GM19035 (cell line): ENCODE measurements around the gene MDM4.
"Not testable (repeated sequence)": the region's sequence is repeated elsewhere in the genome, so short reads cannot be mapped to it uniquely, and the experiment has no call there.

ENCODE experiments used
- ATAC-seq: cut with Tn5 transposase; IDR thresholded peaks from one replicate; pipeline ENCODE4 v1.9.1; 2021; ENCODE audit not compliant: unreplicated experiment

MDM4 gene, protein sequence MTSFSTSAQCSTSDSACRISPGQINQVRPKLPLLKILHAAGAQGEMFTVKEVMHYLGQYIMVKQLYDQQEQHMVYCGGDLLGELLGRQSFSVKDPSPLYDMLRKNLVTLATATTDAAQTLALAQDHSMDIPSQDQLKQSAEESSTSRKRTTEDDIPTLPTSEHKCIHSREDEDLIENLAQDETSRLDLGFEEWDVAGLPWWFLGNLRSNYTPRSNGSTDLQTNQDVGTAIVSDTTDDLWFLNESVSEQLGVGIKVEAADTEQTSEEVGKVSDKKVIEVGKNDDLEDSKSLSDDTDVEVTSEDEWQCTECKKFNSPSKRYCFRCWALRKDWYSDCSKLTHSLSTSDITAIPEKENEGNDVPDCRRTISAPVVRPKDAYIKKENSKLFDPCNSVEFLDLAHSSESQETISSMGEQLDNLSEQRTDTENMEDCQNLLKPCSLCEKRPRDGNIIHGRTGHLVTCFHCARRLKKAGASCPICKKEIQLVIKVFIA

DNA sequence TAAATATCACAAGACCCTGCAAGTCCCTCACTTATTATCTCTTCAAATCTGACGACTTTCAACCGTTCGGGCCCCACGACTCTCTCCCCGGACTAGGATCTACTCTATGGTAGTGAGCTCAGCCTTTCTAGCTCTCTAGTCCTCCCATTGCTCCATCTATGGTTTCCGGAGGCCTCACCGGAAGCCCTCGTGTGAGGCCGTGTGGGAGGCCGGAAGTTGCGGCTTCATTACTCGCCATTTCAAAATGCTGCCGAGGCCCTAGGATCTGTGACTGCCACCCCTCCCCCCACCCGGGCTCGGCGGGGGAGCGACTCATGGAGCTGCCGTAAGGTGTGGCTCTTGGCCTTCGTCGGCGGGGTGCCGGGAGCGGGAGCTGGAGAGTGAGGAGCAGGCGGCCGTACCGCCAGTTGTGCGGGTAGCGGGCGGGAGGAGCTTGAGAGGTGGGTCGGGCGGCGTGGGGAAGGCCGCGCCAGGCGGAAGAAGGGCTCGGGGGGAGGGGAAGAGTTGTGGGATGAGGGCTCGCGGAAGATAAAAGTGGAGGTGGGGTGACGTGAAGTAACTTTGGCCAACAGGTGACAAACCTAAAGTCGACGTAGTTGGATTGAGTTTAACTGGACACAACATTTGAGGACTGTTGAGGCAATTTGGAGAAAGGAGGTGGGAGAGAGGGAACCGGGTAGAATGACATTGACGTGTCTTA, at the start of gene MDM4:
MDM4 (plus strand) TSS at position 227 of the 700 bp plus-strand sequence. CDS start 9,113 bp downstream, outside the sequence.
- ATAC-seq: peak; percentile 73

DNA sequence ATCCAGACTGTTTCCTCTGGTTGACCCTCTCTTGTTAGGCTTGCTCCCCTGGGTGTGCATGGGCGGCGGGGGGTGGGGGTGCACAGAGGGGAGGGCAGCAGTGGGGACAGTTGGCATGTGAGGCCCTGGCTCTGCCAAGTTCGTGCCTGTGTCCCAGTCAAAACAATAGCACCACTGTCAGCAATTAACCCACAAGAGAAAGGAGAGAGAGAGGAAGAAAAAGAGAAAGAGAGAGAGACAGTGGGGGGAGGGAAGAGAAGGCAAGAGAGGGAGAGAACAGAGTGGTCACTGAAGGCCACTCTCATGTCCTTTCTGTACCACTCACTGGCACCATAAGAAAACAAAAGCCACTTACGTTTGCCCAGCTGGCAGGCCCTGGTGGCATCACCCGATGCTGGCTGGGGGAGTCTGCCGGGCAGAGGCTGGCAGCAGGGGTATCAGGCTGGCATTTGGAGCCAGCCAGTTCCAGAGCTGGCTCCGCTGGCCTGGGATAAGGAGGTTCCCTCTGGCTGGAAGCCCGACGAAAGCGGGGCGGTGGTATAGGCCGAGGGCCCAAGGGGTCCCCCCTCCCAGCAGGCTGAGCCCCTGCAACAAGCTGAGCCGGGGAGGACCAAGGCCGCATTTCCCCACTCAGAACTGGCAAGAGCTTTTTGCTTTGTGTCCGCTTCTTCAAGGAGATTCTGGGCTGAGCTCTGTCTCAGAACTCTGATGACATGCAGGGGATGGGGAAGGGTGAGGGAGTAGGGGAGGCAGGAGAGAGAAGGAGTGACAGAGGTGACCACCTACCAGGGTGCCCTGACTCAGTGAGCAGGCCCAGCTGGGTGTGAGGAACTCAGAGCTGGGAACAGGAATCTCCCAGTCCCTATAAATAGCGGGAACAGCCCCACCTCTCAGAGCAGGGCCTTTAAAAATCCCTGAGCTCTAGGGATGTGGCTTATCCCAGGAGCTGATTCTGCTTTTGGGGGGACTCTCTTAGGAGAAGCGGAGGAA, 49.5 kb upstream of the MDM4 start:
- ATAC-seq: no peak

DNA sequence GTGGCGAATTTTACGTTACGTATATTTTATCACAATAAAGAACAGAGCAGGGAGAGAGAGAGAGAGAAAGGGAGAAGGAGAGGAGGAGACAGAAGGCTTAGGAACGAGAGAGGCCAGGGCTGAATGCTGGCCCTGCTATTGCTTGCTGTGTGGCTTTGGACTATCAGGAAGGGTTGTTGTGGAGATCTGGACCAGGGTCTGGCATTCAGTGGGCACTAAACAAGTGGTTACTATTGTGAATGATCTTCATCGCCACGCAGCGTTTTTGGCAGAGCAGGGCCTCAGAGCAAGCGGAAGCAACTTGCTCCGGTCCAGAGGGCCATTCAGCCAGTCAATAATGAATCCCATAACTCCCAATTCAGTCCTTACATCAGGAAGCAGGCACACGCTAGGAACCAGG, 48.0 kb upstream of the MDM4 start:
- no peak for ATAC-seq

DNA sequence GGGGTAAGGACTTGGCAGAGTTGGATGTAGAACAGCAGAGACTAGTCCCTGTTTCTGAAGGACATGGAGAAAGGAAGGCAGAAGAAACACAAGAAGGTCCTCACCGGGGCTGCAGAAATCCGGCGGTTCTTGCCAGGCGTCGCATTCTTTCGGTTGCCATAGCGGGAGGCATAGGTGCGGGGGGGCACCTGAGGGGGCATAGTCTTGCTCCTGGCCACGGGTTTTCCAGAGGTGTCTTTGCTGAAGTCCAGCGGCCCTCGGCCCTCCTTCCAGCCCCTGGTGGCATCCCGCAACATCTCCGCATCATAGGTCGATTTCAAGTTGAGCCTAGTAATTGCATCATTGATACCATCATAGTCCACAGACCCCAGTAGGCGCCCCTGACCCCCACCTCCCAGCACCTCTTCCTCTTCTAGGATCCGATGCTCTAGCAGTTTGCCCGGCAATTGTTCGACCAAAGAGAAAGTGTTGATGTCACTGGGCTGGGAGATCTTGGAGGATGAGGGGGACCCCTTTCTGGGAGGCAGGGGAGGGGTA, 47.4 kb upstream of the MDM4 start:
- no peak for ATAC-seq

DNA sequence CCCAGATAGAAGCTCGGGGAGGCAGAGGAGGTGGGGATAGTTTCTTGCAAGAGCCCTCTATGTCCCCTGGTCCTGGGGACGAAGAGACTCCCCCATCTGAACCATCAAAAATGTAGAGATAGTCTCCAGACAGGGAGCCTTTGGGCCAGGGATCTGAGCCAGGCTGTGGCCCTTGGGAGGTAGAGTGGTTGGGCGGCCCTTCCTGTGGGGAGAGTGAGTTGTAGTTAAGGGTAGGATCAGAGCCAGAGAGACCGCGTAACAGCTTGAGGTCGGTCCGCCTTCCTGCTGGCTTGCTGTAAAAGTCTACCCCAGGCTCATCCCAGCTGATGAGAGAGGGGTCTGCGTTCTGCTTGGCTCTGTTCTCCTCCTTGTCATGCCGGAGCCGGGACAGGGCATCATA, 46.9 kb upstream of the MDM4 start:
- no peak for ATAC-seq

DNA sequence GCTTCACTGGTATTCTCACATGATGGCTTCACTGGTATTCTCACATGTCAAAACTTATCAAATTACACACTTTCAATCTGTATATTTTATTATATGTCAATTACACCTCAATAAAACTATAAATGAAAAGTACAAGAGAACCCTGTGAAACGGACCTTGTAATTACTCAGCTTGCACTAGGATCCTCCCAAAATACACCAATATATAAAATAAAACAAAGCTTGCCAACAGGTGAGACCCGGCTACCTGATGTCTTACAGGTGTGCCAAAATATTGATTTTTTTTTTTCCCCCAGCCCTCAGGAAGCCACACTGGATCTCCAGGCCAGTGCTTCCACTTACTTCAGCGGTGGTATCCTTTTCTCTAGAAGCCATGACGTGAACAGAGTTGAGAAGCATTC, 44.5 kb upstream of the MDM4 start:
- no peak for ATAC-seq

DNA sequence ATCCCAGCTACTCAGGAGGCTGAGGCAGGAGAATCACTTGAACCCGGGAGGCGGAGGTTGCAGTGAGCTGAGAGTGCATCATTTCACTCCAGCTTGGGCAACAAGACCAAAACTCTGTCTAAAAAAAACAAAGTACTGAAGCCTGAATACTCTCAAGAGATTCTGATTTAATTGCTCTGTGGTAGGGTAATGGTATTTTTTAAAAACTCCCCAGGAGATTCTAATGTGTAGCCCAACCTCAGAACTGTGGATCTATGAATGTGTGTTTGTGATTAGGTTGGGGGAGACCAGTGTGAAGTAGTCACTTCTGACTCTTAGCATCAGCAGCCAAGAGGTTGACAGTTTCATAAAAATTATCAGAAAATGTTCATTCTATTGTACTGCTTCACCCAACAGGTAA, 43.5 kb upstream of the MDM4 start:
- no peak for ATAC-seq

DNA sequence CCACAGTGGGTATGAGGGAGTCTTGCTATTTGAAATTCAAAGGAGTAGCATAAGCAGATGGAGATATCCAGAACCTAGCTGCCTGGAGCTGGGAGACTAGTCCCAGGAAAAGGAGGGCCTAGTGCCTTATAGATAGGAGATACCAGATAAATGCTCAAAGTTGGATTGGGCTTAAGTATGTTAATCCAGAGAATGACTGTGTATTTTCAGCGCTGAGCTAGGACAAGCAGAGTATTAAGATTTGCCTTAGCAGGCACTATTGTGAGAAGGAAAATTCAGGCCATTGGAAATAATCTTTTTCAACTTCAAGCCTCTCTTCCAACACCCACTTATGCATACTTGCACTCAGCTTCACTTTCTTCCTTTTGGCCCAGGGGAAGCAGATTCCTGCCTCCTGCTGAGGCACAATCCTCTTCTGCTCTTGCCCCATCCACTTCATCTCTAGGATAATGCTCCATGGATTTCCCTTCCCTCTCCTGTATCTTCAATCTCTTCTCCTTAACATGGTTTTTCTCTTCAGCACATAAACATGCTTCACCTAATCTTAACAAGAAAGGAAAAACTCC, 42.7 kb upstream of the MDM4 start:
- ATAC-seq: no peak

DNA sequence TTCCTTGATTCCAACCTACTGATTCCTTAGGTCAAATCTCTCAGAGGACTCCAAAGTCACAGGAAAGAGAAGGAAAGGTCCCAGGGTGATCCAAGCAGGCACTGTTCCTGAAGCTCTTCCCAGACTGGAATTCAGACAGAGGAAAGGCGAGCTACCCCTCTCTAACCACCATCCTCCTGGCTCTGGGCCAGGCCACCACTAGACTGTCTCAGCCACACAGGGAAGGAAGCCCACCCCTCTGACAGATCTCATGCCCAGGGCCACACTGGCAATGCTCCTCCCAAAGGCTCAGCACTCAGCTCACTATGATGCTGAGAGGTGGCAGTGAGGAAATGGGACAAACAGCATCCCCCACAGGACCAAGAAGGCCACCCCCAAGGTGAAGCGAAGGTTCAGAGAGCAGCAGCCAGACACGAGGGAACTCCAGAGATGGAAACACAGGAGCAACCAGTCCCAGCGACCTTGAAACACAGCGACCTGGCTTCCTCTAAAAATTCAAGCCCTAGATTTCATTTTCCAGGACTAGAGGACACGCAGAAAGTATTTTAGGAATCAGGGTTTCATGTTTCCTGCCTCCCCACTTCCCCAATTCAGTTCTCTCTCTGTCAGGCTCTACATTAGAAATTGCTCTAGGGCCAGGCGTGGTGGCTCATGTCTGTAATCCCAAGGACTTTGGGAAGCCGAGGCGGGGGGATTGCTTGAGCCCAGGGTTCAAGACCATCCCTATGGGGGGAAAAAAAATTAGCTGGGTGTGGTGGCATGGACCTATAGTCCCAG, 40.4 kb upstream of the MDM4 start:
- no peak for ATAC-seq

DNA sequence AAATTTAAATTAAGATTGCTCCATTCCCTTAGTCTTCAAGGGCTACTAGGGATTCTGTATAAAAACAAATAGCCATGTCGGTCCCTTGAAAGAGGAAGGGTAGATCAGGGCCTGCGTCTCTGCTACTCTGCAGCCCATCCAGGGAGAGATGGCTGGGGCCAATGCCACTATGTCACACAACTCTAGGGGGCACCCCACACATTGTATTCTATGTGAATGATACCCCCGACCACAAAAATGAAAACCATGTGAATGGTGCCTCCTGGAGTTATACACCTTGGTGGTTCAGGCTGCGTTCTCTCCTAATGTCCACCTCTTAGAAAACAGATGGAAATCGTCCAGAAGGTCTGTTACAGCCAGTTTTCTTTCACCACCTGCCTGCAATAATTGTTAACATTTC, 39.6 kb upstream of the MDM4 start:
- ATAC-seq: no peak

DNA sequence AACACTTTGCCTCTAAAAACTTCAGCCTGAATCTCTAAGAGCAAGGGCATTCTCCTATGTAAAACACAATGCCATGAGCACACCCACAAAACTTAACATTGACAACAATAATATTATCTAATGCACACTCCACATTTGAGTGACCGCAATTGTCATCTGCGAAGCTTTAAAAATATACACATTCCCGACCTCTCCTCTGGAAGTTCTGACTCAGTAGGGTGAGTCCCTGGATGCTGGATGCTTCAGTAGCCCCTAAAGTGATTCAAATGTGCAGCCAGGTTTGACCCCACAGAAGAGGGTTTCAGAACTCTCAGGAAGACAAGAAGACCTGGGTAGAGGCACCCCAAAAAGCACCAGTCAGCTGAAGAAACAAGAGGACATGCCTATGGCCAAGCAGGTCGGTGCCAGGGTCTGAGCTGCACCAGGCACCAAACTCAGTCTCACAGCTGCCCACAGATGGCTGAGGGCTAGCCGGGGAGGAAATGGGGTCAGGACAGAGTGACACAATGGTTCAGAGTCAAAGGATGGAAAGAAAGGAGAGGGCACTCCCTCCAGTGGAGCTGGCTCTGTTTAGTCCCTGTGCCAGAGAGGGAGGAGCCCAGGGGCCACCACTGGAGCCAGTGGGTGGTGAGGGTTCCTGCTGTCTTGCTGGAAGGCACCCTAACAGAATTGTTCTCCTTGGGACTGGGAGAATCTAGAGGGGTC, 39.0 kb upstream of the MDM4 start:
- no peak for ATAC-seq

DNA sequence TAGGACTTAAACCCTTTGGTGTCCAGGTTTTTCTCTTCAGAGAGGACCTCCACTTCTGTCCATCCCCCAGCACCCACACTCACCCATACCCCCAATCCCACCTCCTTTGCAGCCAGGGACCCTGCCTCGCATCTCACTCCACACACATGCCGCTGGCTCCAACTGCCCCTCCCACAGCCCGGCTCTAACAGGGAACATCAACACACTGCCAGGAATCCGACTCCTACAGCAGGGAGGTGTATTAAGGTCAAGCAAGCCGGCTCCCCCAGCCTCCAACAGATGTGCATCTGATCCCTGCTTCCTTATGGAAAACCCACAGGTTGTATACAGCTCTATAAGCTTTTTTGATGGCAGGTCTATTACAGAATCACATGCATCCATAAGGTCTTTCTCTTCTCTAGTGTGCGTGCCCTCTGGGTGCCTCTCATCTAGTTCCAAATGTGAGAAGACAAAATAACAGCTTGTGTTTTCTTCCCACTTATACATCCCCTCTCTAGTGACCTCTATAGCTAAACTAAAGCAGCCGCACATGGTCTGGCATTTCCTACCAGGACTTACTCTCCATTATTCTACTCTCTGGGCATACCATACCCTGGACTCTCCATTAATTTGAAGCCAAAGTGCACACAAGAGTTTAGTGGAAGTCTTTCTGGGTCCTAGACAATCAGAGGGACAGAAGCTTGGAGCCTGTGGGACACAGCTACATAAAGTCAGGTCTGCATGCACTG, 37.9 kb upstream of the MDM4 start:
- no peak for ATAC-seq

DNA sequence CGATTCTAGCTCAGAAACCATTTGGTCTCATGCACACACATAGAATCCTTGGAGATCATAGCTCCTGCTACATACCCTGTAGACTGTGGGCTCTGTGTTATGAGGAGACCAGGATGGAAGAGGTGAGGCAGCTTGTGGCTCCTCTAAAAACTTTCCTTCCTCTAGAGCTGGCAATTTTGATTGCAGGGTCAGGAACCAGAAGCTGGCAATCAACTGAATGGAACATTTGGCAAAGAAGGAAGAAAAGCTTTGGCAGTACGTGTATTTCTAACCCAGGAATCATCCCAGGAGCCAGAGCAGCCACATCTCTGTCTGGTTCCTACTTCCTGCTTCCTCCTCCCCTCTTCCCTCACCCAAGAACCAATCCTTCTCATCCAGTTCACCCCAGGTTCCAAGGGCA, 37.3 kb upstream of the MDM4 start:
- ATAC-seq: no peak

DNA sequence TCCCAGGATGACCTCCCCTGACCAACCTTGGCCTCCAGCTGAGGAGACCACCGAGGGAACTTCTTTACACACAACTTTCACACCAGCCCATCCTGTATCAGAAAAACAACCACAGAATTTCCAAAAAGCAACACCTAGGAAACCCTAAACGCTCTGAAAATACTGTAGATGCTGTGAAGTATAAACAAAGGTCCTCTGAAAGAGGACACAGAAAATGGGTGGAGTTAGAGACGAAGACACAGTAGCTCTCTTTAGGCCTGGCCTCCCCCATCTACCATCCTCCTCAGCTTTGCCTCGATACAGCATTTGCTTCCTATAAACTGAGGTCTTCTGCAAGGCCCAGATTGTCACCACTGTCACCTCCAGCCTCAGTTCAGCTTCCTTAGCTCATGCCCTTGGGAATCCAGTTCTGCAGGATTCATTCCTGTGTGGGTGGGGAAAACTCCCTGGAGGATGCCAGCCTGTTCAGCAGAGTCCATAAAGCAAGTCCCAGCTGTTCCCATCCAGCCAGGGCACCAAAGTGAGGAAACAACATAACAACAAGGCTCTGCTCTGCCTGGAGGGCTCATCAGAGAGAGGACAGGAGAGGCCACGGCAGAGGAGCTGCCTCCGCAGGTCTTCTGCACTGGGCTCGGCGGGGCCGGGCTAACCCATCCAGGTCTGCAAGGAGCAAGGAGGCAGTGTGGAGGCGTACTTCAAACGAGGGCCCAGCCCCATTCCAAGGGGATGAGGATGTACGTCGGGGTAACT, 36.6 kb upstream of the MDM4 start:
- ATAC-seq: no peak

DNA sequence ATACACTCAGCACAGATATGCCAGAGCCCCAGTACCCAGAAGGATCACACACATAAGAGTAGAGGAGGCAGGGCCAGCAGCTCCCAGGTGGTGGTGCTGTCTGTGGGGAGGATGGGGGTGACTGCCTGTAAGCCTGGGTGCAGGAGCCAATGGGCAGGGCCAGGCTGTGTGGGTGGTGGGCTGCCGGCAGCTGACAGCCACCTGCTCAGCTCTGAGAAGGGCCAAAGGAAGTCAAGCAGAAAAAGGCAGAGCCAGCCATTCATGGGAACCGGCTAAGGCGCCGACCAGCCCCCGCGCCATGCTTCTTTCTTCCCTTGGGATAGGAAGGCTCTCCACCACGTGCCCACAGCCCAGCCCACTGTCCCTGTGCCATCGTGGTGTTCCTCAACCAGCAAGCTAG, 35.7 kb upstream of the MDM4 start:
- ATAC-seq: no peak

DNA sequence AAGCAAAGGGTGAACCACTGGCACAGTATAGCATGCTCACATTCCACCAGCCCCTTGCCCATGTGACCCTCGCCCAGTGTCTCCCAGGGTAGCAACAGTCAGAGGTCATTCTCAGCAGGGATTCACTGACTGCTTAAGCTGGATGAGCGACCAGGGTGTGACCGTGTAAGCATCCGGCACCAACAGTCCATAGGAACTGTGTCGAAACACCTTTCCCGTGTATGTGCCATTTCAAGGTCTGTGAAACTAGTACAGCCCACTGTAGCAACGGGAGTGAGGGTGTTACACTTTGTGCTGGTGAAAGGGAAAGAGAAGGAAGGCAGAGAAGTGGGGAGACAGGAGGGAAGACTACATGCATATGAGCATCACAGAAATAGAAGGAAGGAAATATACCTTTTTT, 32.4 kb upstream of the MDM4 start:
- ATAC-seq: no peak

DNA sequence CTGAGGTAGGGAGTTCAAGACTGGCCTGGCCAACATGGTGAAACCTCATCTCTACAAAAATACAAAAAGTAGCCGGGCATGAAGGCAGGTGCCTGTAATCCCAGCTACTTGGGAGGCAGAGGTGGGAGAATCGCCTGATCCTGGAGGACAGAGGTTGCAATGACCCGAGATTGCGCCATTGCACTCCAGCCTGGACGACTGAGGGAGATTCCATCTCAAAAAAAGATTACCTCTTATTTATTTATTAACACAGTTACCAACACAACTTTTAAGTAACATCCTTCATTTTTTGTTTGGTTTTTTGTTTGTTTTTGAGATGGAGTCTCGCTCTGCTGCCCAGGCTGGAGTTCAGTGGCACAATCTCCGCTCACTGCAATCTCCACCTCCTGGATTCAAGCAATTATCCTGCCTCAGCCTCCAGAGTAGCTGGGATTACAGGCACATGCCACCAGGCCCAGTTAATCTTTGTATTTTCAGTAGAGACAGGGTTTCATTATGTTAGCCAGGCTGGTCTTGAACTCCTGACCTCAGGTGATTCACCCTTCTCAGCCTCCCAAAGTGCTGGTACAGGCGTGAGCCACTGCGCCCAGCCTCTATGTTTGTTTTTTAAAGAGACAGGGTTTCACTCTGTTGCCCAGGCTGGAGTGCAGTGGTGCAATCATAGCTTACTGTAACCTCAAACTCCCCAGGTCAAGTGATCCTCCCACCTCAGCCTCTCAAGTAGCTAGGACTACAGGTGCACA, 29.5 kb upstream of the MDM4 start:
- not testable (repeated sequence) for ATAC-seq
